K562 (cell line): Measurements from ENCODE around the gene PTRHD1. TPM values are rescaled to one million over a fixed set of nuclear protein-coding genes. Genes with fewer than 3 reads are reported as not detected.

Experiments used
- ATF7 ChIP-seq: fragments of 450-650 bp; IDR thresholded peaks from 2 replicates; pipeline ENCODE4 v1.7.1; 2014; ENCODE audit warnings: mild to moderate bottlenecking, moderate library complexity
- GABPA ChIP-seq: fragments of 200-800 bp; sonication (Bioruptor generic); conservative IDR thresholded peaks from 2 replicates; pipeline ENCODE4 v1.6.1; 2016; ENCODE audit warnings: low read depth, missing genetic modification characterization, missing compliant biosample characterization
- HDAC1 ChIP-seq, 2 experiments: fragments of 450-650 bp; IDR thresholded peaks; 2 replicates each; pipeline ENCODE4 v1.6.1; 2016 to 2017; ENCODE audit warnings: inconsistent platforms in 1 of 2, mild to moderate bottlenecking in 1 of 2, moderate library complexity in 1 of 2
- IFI16 ChIP-seq: fragments of 250-450 bp; sonication (Bioruptor Pico); IDR thresholded peaks from 2 replicates; pipeline ENCODE4 v2.1.2; 2022; ENCODE audit warnings: mild to moderate bottlenecking, inconsistent platforms
- IRF2 ChIP-seq: sonication (generic); formaldehyde crosslinking; IDR thresholded peaks from 2 replicates; pipeline ENCODE4 v1.8.1; 2022; ENCODE audit warnings: mild to moderate bottlenecking, missing genetic modification reagents
- MNT ChIP-seq, 2 experiments: fragments of 450-650 bp; conservative IDR thresholded peaks; 2 replicates each; pipeline ENCODE4 v1.6.1; 2017; ENCODE audit warnings: mild to moderate bottlenecking in 2 of 2, moderate library complexity in 2 of 2
- NR1H2 ChIP-seq: sonication (generic); formaldehyde crosslinking; IDR thresholded peaks from 2 replicates; pipeline ENCODE4 v1.4.0; 2020; ENCODE audit warnings: mild to moderate bottlenecking, missing genetic modification reagents
- PATZ1 ChIP-seq: fragments of 250-450 bp; sonication (Bioruptor Pico); IDR thresholded peaks from 2 replicates; pipeline ENCODE4 v1.5.0; 2020; ENCODE audit warnings: mild to moderate bottlenecking, borderline replicate concordance
- RBM22 ChIP-seq: fragments of 200-400 bp; formaldehyde crosslinking; IDR thresholded peaks from 2 replicates; pipeline ENCODE4 v1.6.1; 2018; ENCODE audit warnings: low read length, low read depth; ENCODE audit not compliant: poor library complexity, severe bottlenecking
- RFX1 ChIP-seq: fragments of 450-650 bp; IDR thresholded peaks from 2 replicates; pipeline ENCODE4 v1.6.1; 2016; ENCODE audit warnings: mild to moderate bottlenecking, moderate library complexity
- SMAD3 ChIP-seq: fragments of 450-650 bp; formaldehyde crosslinking; conservative IDR thresholded peaks from 2 replicates; pipeline ENCODE4 v1.4.0; 2020; ENCODE audit warnings: mild to moderate bottlenecking
- TCFL5 ChIP-seq: fragments of 250-450 bp; sonication (Bioruptor Pico); conservative IDR thresholded peaks from 2 replicates; pipeline ENCODE4 v1.6.1; 2021; ENCODE audit warnings: mild to moderate bottlenecking, moderate library complexity, matching md5 sums
- ZNF431 ChIP-seq: sonication (generic); formaldehyde crosslinking; IDR thresholded peaks from 2 replicates; pipeline ENCODE4 v1.8.0; 2022; ENCODE audit warnings: mild to moderate bottlenecking, missing genetic modification reagents
- ZNF592 ChIP-seq: fragments of 450-650 bp; IDR thresholded peaks from 2 replicates; pipeline ENCODE4 v1.6.1; 2017; ENCODE audit warnings: antibody characterized with exemption, mild to moderate bottlenecking
- polyA plus RNA-seq, 8 experiments: library from polyadenylated mRNA; depleted of rRNA in 4 of 8; stranded (reverse) in 5 of 8; unstranded in 3 of 8; fragments of >200 nt; fragmentation: Nextera tagmentation in 2 of 8; fragmentation: Illumina TruSeq in 1 of 8; extraction: Ambion mirVana in 2 of 8; extraction: Trizol in 1 of 8; gene quantifications; 2 replicates each; pipeline versions ENCODE4 v1.2.1 to v1.2.3, GENCODE V29; 2011 to 2014; ENCODE audit warnings: inconsistent platforms in 1 of 8, missing spikeins in 1 of 8
- total RNA-seq, 7 experiments: library from RNA; depleted of rRNA in 6 of 7; stranded (reverse); fragments of >200 nt in 6 of 7; fragmentation: Illumina TruSeq in 2 of 7; extraction: Trizol in 2 of 7; gene quantifications; 2 replicates each; pipeline versions ENCODE4 v1.2.1 to v1.2.3, GENCODE V29; 2011 to 2021; ENCODE audit warnings: low replicate concordance in 1 of 7

Gene PTRHD1
- total and polyA plus RNA-seq, 9 of the 15 experiments (the other 6 are each of a cell fraction or from before 2014, with no cell fraction given): 15.8 to 83.2 (median 46.6) TPM

GRCh38 chr2:24792874-24793760 lies at the start of gene PTRHD1, which contains the start of gene CENPO (continued):
- TF ChIP-seq IFI16 (CRISPR knock-in tag) (no peak), NR1H2 (CRISPR knock-in tag) (no peak), HDAC1 (IDR thresholded peaks at IDR 0.05) (peak in 1 of 2 experiments; percentile 78; a peak in 2 of 4 replicates), RBM22 (peak; percentile 43), IRF2 (CRISPR knock-in tag) (no peak), PATZ1 (CRISPR knock-in tag) (no peak), SMAD3 (CRISPR knock-in tag) (no peak), TCFL5 (CRISPR knock-in tag) (no peak), ZNF592 (peak; percentile 30), ATF7 (peak; percentile 79), MNT (conservative IDR thresholded peaks at IDR 0.05) (peak; percentile 61 to 81), GABPA (peak; percentile 78), ZNF431 (CRISPR knock-in tag) (no peak; the same call in 1 of the 2 replicates), RFX1 (no peak)
